Measurements from ENCODE around the gene MBD5. TPM values are rescaled to one million over a fixed set of nuclear protein-coding genes. Genes with fewer than 3 reads are reported as not detected.

The MBD5 gene
- total and polyA plus RNA-seq, 12 donors, result 5.6 to 61.7 (median 40.5) TPM

DNA sequence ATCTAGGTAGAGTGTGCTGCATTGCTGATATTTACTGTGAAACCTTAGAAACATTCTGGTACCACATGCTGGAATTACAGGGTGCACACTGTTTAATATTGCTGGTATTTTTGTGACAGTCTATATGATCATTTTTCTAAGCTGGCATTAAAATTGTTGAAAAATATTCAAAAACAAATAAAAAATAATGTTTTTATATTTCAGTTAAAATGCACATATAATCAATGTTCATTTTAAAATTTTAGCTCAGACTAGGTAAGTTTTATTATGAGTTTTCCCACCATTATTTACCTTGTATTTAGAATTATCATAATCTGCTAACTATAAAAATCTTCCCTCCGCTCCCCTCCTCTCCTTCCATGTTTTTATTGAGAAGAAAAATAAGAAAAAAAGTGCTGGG lies 339.8 kb downstream of the MBD5 start:
- Histone ChIP-seq H3K4me3 (no peak overlapping the region), H3K27ac (no peak overlapping the region), H3K4me1 (replicated peaks in 1 of 2) (no peaks in the 10 kb centered on the region), H3K9me3 (replicated peaks in 1 of 3) (no peaks in the 10 kb centered on the region), H3K36me3 (replicated peaks in 1 of 2) (no peaks in the 10 kb centered on the region), H3K27me3 (no peaks in the 10 kb centered on the region)
- DNase-seq, result no peak
- intact Hi-C loops (cut with DNase I), result no loop called here
- TF ChIP-seq, protein P1, sequence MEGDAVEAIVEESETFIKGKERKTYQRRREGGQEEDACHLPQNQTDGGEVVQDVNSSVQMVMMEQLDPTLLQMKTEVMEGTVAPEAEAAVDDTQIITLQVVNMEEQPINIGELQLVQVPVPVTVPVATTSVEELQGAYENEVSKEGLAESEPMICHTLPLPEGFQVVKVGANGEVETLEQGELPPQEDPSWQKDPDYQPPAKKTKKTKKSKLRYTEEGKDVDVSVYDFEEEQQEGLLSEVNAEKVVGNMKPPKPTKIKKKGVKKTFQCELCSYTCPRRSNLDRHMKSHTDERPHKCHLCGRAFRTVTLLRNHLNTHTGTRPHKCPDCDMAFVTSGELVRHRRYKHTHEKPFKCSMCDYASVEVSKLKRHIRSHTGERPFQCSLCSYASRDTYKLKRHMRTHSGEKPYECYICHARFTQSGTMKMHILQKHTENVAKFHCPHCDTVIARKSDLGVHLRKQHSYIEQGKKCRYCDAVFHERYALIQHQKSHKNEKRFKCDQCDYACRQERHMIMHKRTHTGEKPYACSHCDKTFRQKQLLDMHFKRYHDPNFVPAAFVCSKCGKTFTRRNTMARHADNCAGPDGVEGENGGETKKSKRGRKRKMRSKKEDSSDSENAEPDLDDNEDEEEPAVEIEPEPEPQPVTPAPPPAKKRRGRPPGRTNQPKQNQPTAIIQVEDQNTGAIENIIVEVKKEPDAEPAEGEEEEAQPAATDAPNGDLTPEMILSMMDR (IDR thresholded peaks at IDR 0.05), result no peak
- no peak for TF ChIP-seq POLR2A (IDR thresholded peaks at IDR 0.05)
- 94 to 100% (median 99%) methylated on average over 1 of the region's 1 CpG for WGBS, 4 donors

DNA sequence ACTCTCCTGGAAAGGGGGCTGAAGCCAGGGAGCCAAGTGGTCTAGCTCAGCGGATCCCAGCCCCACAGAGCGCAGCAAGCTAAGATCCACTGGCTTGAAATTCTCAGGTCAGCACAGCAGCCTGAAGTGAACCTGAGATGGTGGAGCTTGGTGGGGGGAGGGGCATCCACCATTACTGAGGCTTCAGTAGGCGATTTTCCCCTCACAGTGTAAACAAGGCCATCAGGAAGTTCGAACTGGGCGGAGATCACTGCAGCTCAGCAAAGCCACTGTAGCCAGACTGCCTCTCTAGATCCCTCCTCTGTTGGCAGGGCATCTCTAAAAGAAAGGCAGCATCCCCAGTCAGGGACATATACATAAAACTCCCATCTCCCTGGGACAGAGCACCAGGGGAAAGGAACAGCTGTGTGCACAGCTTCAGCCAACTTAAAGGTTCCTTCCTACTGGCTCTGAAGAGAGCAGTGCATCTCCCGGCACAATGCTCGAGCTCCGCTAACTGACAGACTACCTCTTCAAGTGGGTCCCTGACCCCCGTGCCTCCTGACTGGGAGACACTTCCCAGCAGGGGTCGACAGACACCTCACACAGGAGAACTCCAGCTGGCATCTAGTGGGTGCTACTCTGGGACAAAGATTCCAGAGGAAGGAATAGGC lies 341.4 kb downstream of the MBD5 start:
- TF ChIP-seq, protein P1 (IDR thresholded peaks at IDR 0.05), result no peak
- TF ChIP-seq POLR2A (IDR thresholded peaks at IDR 0.05), result no peak
- intact Hi-C loops (cut with DNase I), result no loop called here

DNA sequence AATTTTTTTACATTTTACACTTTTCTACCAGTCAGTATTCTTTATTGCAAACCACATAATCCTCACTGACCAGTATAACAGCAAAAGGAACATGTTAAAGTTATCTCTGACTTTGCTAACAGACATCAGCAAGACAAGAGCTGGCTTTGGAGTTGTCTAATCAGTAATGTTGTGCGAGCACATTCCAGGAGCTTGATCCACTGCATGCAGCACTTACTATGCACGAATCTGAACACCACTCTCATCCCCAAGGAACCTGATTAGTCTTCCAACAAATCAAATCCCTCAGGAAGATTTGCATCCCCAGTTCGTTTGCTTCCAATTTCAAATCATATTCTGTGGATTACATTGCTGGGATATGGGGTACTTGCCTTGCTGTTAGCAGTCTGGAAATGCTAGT lies 354.3 kb downstream of the MBD5 start:
- Histone ChIP-seq H3K4me3 (no peak overlapping the region), H3K27ac (no peak overlapping the region), H3K36me3 (replicated peaks in 1 of 2) (no peaks in the 10 kb centered on the region), H3K27me3 (no peaks in the 10 kb centered on the region), H3K4me1 (replicated peaks in 1 of 2) (no peaks in the 10 kb centered on the region), H3K9me3 (replicated peaks in 1 of 3) (no peaks in the 10 kb centered on the region)
- intact Hi-C loops (cut with DNase I), result no loop called here
- TF ChIP-seq, protein P1 (IDR thresholded peaks at IDR 0.05), result no peak
- TF ChIP-seq POLR2A (IDR thresholded peaks at IDR 0.05), result no peak
- WGBS, 4 donors, result 62 to 88% (median 75%) methylated on average over 3 of the region's 3 CpGs
- DNase-seq, result no peak

More for the DNA sequence above, 341.4 kb downstream of the MBD5 start:
- WGBS, 4 donors, result 93 to 97% (median 95%) methylated on average over 6 to 10 of the region's 10 CpGs
- DNase-seq, result no peak
- Histone ChIP-seq H3K4me1 (replicated peaks in 1 of 2) (no peaks in the 10 kb centered on the region), H3K27ac (no peak overlapping the region), H3K36me3 (replicated peaks in 1 of 2) (no peaks in the 10 kb centered on the region), H3K4me3 (no peak overlapping the region), H3K9me3 (replicated peaks in 1 of 3) (no peaks in the 10 kb centered on the region), H3K27me3 (no peaks in the 10 kb centered on the region)

DNA sequence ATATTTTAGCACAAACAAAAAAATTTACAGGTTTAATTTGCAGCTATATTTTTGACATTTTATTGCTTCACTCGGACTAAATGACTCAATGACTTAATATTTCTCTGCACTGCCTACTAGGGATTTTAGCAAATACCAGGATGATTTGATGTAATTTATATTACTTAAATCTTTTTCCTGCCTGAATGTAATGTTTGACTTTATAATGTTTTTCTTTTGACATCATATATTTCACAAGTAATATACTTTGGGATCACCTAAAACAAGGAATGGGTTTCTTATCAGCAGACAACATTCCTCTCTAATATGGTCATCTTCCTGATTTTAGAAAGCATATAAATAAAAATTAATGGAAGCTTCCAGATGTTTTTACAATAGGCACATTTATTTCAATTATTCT lies 370.4 kb downstream of the MBD5 start:
- TF ChIP-seq POLR2A (IDR thresholded peaks at IDR 0.05), result no peak
- TF ChIP-seq, protein P1 (IDR thresholded peaks at IDR 0.05), result no peak
- Histone ChIP-seq H3K9me3 (replicated peaks in 1 of 3) (no peaks in the 10 kb centered on the region), H3K27me3 (no peaks in the 10 kb centered on the region), H3K27ac (no peak overlapping the region), H3K4me1 (replicated peaks in 1 of 2) (peaks cover 0 to 15% of the 10 kb centered on the region in 2 donors), H3K36me3 (replicated peaks in 1 of 2) (no peaks in the 10 kb centered on the region), H3K4me3 (no peak overlapping the region)
- DNase-seq, result no peak
- 53 to 61% (median 58%) methylated on average over 1 of the region's 1 CpG for WGBS, 4 donors
- intact Hi-C loops (cut with DNase I), result no loop called here

Measured in adrenal gland (tissue), 12 donors.